Measurements from ENCODE around the gene NDUFB11. TPM values are rescaled to one million over a fixed set of nuclear protein-coding genes. Genes with fewer than 3 reads are reported as not detected.

NDUFB11 gene
- total RNA-seq, 4 donors from 2014 or later: 44.5 to 60.2 (median 52.5) TPM

GRCh38 chrX:47174376-47174775 is 29.9 kb upstream of the NDUFB11 start:
- no peak for TF ChIP-seq CTCF (IDR thresholded peaks at IDR 0.05; ENCODE audit: low read depth)

GRCh38 chrX:47172971-47173792 is 28.7 kb upstream of the NDUFB11 start:
- TF ChIP-seq CTCF (IDR thresholded peaks at IDR 0.05; ENCODE audit: low read depth): no peak

GRCh38 chrX:47172549-47172948 is 28.0 kb upstream of the NDUFB11 start:
- TF ChIP-seq CTCF (IDR thresholded peaks at IDR 0.05; ENCODE audit: low read depth): no peak

GRCh38 chrX:47171996-47172395 is 27.5 kb upstream of the NDUFB11 start:
- no peak for TF ChIP-seq CTCF (IDR thresholded peaks at IDR 0.05; ENCODE audit: low read depth)

GRCh38 chrX:47170861-47171692 is 26.6 kb upstream of the NDUFB11 start:
- TF ChIP-seq CTCF (IDR thresholded peaks at IDR 0.05; ENCODE audit: low read depth): no peak

GRCh38 chrX:47169726-47170515 is 25.4 kb upstream of the NDUFB11 start:
- TF ChIP-seq CTCF (IDR thresholded peaks at IDR 0.05; ENCODE audit: low read depth): no peak

All from subcutaneous adipose tissue (tissue), 4 donors.